ENCODE measurements around the gene COL4A3.

The COL4A3 gene

GRCh38 chr2:227326783-227327182, 162.4 kb downstream of the COL4A3 start:
- DNase-seq (ENCODE audit: low spot score): no peak
- TF ChIP-seq CTCF (IDR thresholded peaks at IDR 0.05): no peak
- Histone ChIP-seq H3K27ac (no peak overlapping the region), H3K4me3 (no peak overlapping the region)

- no peak for TF ChIP-seq CTCF (IDR thresholded peaks at IDR 0.05)
- Histone ChIP-seq H3K4me3 (no peak overlapping the region), H3K27ac (no peak overlapping the region)
- DNase-seq (ENCODE audit: low spot score): no peak
These were observed 171.3 kb downstream of the COL4A3 start for GRCh38 chr2:227335713-227336112.

GRCh38 chr2:227337442-227337841, 173.0 kb downstream of the COL4A3 start:
- no peak for TF ChIP-seq CTCF (IDR thresholded peaks at IDR 0.05)
- no peak for DNase-seq (ENCODE audit: low spot score)
- H3K4me3 ChIP-seq: no peak overlapping the region
- H3K27ac ChIP-seq: no peak overlapping the region

GRCh38 chr2:227339098-227339599, 174.7 kb downstream of the COL4A3 start:
- H3K27ac ChIP-seq: no peak overlapping the region
- no peak for TF ChIP-seq CTCF (IDR thresholded peaks at IDR 0.05)
- H3K4me3 ChIP-seq: no peak overlapping the region
- DNase-seq (ENCODE audit: low spot score): no peak

- Histone ChIP-seq H3K27ac (no peak overlapping the region), H3K4me3 (no peak overlapping the region)
- no peak for TF ChIP-seq CTCF (IDR thresholded peaks at IDR 0.05)
- DNase-seq (ENCODE audit: low spot score): no peak
These were observed 175.7 kb downstream of the COL4A3 start for GRCh38 chr2:227340106-227340505.

- Histone ChIP-seq H3K27ac (no peak overlapping the region), H3K4me3 (no peak overlapping the region)
- DNase-seq (ENCODE audit: low spot score): no peak
- no peak for TF ChIP-seq CTCF (IDR thresholded peaks at IDR 0.05)
These were observed 177.1 kb downstream of the COL4A3 start for GRCh38 chr2:227341553-227341952.

GRCh38 chr2:227344231-227344630, 179.8 kb downstream of the COL4A3 start:
- no peak for TF ChIP-seq CTCF (IDR thresholded peaks at IDR 0.05)
- Histone ChIP-seq H3K27ac (no peak overlapping the region), H3K4me3 (no peak overlapping the region)
- DNase-seq (ENCODE audit: low spot score): no peak

Data from coronary artery (tissue), 2 donors.